HepG2 (cell line): ENCODE data around the gene CRY1. TPM values are rescaled to one million over a fixed set of nuclear protein-coding genes. Genes with fewer than 3 reads are reported as not detected.

Source experiments
- ATM ChIP-seq: fragments of 450-650 bp; IDR thresholded peaks from 2 replicates; pipeline ENCODE4 v1.7.1; 2017; ENCODE audit warnings: mild to moderate bottlenecking, borderline replicate concordance
- EED ChIP-seq: sonication (generic); formaldehyde crosslinking; IDR thresholded peaks from 2 replicates; pipeline ENCODE4 v1.5.0; 2020; ENCODE audit warnings: mild to moderate bottlenecking, missing genetic modification reagents
- FOXK2 ChIP-seq: fragments of 450-650 bp; IDR thresholded peaks from 2 replicates; pipeline ENCODE4 v1.6.1; 2016
- HDAC1 ChIP-seq: sonication (generic); formaldehyde crosslinking; IDR thresholded peaks from 2 replicates; pipeline ENCODE4 v1.5.1; 2020; ENCODE audit warnings: mild to moderate bottlenecking, missing genetic modification reagents
- HMG20B ChIP-seq: conservative IDR thresholded peaks from 2 replicates; pipeline ENCODE4 v1.6.1; 2016; ENCODE audit warnings: missing genetic modification reagents, missing compliant biosample characterization
- KLF13 ChIP-seq: sonication (generic); formaldehyde crosslinking; IDR thresholded peaks from 2 replicates; pipeline ENCODE4 v1.4.0; 2020; ENCODE audit warnings: mild to moderate bottlenecking, missing genetic modification reagents
- MBD4 ChIP-seq: IDR thresholded peaks from 2 replicates; pipeline ENCODE4 v1.6.1; 2012; ENCODE audit warnings: low read length, inconsistent platforms, borderline replicate concordance
- MTF1 ChIP-seq: sonication (generic); formaldehyde crosslinking; IDR thresholded peaks from 2 replicates; pipeline ENCODE4 v1.5.0; 2020; ENCODE audit warnings: missing genetic modification reagents
- PTBP1 ChIP-seq: fragments of 200-400 bp; formaldehyde crosslinking; IDR thresholded peaks from 2 replicates; pipeline ENCODE4 v1.6.1; 2018; ENCODE audit warnings: low read length, low read depth; ENCODE audit not compliant: poor library complexity, severe bottlenecking
- SMC3 ChIP-seq: IDR thresholded peaks from 2 replicates; pipeline ENCODE4 v1.6.1; 2011; ENCODE audit warnings: low read length, improper control_type of control experiment
- SRSF9 ChIP-seq: fragments of 200-400 bp; formaldehyde crosslinking; IDR thresholded peaks from 2 replicates; pipeline ENCODE4 v1.6.1; 2018; ENCODE audit warnings: borderline replicate concordance, mild to moderate bottlenecking, low read depth, low read length; ENCODE audit not compliant: insufficient read depth, poor library complexity, severe bottlenecking
- ZNF264 ChIP-seq: sonication (generic); formaldehyde crosslinking; IDR thresholded peaks from 2 replicates; pipeline ENCODE4 v1.4.0; 2020; ENCODE audit warnings: missing genetic modification reagents
- ZNF720 ChIP-seq: sonication (generic); formaldehyde crosslinking; IDR thresholded peaks from 2 replicates; pipeline ENCODE4 v1.4.0; 2020; ENCODE audit warnings: missing genetic modification reagents
- ZZZ3 ChIP-seq: sonication (generic); formaldehyde crosslinking; IDR thresholded peaks from 2 replicates; pipeline ENCODE4 v1.4.0; 2020; ENCODE audit warnings: missing genetic modification reagents, mild to moderate bottlenecking, borderline replicate concordance
- polyA plus RNA-seq, 8 experiments: library from polyadenylated mRNA; depleted of rRNA in 3 of 8; stranded (reverse) in 7 of 8; unstranded in 1 of 8; fragments of >200 nt; fragmentation: Illumina TruSeq in 4 of 8; extraction: Trizol in 4 of 8; gene quantifications; 2 replicates each; pipeline versions ENCODE4 v1.2.1 to v1.2.3, GENCODE V29; 2011 to 2016; ENCODE audit warnings: low read depth in 4 of 8, missing spikeins in 1 of 8, mixed read lengths in 1 of 8; ENCODE audit not compliant: insufficient read depth in 1 of 8
- total RNA-seq, 5 experiments: library from RNA; depleted of rRNA; stranded (reverse); fragments of >200 nt; fragmentation: Illumina TruSeq; extraction: Trizol; gene quantifications; 2 replicates each; pipeline ENCODE4 v1.2.3, GENCODE V29; 2016; ENCODE audit warnings: low read depth in 1 of 5
- TF ChIP-seq, protein P1 (sequence below): sonication (generic); formaldehyde crosslinking; IDR thresholded peaks from 2 replicates; pipeline ENCODE4 v1.4.0; 2020; ENCODE audit warnings: missing genetic modification reagents
- TF ChIP-seq, protein P2 (sequence below): sonication (generic); formaldehyde crosslinking; IDR thresholded peaks from 2 replicates; pipeline ENCODE4 v1.5.0; 2020; ENCODE audit warnings: missing genetic modification reagents
- TF ChIP-seq, protein P3 (sequence below), 2 experiments: fragments of 450-650 bp in 1 of 2; sonication (generic) in 1 of 2; formaldehyde crosslinking in 1 of 2; IDR thresholded peaks; 2 replicates each; pipeline versions ENCODE4 v1.6.1 to v1.8.0; 2016 to 2022; ENCODE audit warnings: antibody characterized with exemption in 1 of 2, mild to moderate bottlenecking in 1 of 2, missing genetic modification reagents in 1 of 2

The CRY1 gene
- total and polyA plus RNA-seq, 2 of the 13 experiments (the other 11 are each of a cell fraction or from before 2014, with no cell fraction given), result 11.4 to 13.9 TPM

DNA sequence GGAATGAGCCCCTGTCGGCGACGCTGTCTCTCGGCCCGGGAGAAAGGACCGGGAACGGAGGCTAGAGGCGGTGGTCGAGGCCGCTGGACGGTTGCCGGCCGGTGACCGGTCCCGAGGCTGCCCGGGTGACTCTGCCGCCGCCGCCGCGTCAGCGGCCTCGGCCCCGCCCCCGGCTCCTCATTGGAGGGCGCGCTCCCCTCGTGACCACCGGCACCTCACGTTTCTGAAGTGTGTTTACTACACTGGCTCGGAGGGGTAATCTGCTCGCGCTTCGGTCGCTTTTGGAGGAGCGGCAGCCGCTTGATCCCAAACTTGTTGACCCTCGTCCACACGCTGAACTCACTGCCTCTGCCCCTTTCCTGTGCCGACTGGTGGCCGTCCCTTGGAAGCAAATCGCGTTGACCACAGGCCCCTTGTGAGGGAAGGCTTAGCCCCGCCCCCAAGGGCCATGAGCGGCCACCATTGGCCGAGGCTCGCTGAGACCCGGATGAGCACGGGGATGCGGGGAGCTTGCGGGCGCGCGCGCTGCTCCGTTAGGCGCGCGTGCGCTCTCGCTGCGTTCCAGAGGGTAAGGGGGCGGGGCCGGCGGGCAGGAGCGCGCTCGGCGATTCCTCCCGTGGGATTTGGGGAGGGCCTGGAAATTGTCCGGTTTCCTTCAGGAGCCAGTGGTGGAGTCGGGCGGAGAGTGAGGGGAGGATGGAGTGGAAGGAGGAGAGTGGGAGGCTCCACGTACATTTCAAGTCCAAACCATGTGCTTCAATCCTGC is at the start of gene CRY1 (continued):
- TF ChIP-seq, protein P1, sequence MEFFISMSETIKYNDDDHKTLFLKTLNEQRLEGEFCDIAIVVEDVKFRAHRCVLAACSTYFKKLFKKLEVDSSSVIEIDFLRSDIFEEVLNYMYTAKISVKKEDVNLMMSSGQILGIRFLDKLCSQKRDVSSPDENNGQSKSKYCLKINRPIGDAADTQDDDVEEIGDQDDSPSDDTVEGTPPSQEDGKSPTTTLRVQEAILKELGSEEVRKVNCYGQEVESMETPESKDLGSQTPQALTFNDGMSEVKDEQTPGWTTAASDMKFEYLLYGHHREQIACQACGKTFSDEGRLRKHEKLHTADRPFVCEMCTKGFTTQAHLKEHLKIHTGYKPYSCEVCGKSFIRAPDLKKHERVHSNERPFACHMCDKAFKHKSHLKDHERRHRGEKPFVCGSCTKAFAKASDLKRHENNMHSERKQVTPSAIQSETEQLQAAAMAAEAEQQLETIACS (CRISPR knock-in tag), result peak; percentile 97
- TF ChIP-seq MBD4 (no peak), PTBP1 (no peak), HDAC1 (CRISPR knock-in tag) (peak; percentile 80), KLF13 (no peak), ATM (no peak), ZNF720 (CRISPR knock-in tag) (no peak), HMG20B (CRISPR knock-in tag) (no peak), ZZZ3 (CRISPR knock-in tag) (no peak; the same call in 1 of the 2 replicates), FOXK2 (peak; percentile 71), SRSF9 (no peak), EED (CRISPR knock-in tag) (0 out of 2 replicates have a peak, but pooled peaks have one; percentile 68), MTF1 (no peak), ZNF264 (CRISPR knock-in tag) (no peak), SMC3 (no peak)
- TF ChIP-seq, protein P2, sequence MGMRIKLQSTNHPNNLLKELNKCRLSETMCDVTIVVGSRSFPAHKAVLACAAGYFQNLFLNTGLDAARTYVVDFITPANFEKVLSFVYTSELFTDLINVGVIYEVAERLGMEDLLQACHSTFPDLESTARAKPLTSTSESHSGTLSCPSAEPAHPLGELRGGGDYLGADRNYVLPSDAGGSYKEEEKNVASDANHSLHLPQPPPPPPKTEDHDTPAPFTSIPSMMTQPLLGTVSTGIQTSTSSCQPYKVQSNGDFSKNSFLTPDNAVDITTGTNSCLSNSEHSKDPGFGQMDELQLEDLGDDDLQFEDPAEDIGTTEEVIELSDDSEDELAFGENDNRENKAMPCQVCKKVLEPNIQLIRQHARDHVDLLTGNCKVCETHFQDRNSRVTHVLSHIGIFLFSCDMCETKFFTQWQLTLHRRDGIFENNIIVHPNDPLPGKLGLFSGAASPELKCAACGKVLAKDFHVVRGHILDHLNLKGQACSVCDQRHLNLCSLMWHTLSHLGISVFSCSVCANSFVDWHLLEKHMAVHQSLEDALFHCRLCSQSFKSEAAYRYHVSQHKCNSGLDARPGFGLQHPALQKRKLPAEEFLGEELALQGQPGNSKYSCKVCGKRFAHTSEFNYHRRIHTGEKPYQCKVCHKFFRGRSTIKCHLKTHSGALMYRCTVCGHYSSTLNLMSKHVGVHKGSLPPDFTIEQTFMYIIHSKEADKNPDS (CRISPR knock-in tag), result no peak
- TF ChIP-seq, protein P3, sequence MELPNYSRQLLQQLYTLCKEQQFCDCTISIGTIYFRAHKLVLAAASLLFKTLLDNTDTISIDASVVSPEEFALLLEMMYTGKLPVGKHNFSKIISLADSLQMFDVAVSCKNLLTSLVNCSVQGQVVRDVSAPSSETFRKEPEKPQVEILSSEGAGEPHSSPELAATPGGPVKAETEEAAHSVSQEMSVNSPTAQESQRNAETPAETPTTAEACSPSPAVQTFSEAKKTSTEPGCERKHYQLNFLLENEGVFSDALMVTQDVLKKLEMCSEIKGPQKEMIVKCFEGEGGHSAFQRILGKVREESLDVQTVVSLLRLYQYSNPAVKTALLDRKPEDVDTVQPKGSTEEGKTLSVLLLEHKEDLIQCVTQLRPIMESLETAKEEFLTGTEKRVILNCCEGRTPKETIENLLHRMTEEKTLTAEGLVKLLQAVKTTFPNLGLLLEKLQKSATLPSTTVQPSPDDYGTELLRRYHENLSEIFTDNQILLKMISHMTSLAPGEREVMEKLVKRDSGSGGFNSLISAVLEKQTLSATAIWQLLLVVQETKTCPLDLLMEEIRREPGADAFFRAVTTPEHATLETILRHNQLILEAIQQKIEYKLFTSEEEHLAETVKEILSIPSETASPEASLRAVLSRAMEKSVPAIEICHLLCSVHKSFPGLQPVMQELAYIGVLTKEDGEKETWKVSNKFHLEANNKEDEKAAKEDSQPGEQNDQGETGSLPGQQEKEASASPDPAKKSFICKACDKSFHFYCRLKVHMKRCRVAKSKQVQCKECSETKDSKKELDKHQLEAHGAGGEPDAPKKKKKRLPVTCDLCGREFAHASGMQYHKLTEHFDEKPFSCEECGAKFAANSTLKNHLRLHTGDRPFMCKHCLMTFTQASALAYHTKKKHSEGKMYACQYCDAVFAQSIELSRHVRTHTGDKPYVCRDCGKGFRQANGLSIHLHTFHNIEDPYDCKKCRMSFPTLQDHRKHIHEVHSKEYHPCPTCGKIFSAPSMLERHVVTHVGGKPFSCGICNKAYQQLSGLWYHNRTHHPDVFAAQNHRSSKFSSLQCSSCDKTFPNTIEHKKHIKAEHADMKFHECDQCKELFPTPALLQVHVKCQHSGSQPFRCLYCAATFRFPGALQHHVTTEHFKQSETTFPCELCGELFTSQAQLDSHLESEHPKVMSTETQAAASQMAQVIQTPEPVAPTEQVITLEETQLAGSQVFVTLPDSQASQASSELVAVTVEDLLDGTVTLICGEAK (IDR thresholded peaks at IDR 0.05), result no peak
- TF ChIP-seq, protein P3 (CRISPR knock-in tag; IDR thresholded peaks at IDR 0.05), result peak; percentile 34; the same call in 1 of the 2 replicates
